B cell (primary cell): ENCODE measurements around the gene TASL.

Experiments used
- CTCF ChIP-seq: fragments of 200-600 bp; IDR thresholded peaks from one replicate; pipeline ENCODE4 v1.8.0; 2022; ENCODE audit warnings: antibody characterized with exemption, mild to moderate bottlenecking
- EZH2 ChIP-seq: IDR thresholded peaks from 2 replicates; pipeline ENCODE4 v1.6.1; 2012; ENCODE audit warnings: borderline replicate concordance, low read depth, mild to moderate bottlenecking, moderate library complexity, low read length; ENCODE audit not compliant: insufficient read depth, poor library complexity, severe bottlenecking

- TF ChIP-seq CTCF (no peak), EZH2 (no peak)
Measured at GRCh38 chrX:30589146-30589888, 11.8 kb upstream of the TASL start.
